Measurements from ENCODE around the gene BACH2.

DNA sequence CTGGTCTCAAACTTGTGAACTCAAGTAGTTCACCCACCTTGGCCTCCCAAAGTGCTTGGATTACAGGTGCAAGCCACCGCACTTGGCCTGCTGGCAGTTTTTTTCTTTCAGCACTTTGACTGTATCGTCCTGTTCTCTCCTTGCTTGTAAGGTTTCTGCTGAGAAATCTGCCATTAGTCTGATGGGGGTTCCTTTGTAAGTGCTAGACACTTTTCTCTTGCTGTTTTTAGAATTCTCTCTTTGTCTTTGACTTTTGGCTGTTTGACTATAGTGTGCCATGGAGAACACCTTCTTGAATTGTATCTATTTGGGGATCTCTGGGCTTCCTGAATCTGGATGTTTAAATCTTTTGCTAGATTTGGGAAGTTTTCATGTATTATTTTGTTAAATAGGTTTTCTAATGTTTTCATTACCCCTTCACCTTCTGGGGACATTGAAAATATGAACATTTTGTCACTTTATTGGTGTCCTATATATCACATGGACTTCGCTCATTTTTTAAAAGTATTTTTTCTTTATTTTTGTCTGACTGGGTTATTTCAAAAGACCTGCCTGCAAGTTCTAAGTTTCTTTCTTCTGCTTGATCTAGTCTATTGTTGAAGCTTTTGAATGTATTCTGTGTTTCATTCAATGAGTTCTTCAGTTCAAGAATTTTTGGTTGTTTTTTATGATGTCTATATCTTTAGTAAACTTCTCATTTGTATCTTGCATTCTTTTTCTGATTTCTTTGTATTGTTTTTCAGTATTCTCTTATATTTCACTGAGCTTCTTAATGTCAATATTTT is 380.3 kb downstream of the BACH2 start:
- no peak for TF ChIP-seq POLR2AphosphoS5 (IDR thresholded peaks at IDR 0.05)
- TF ChIP-seq, protein P1, sequence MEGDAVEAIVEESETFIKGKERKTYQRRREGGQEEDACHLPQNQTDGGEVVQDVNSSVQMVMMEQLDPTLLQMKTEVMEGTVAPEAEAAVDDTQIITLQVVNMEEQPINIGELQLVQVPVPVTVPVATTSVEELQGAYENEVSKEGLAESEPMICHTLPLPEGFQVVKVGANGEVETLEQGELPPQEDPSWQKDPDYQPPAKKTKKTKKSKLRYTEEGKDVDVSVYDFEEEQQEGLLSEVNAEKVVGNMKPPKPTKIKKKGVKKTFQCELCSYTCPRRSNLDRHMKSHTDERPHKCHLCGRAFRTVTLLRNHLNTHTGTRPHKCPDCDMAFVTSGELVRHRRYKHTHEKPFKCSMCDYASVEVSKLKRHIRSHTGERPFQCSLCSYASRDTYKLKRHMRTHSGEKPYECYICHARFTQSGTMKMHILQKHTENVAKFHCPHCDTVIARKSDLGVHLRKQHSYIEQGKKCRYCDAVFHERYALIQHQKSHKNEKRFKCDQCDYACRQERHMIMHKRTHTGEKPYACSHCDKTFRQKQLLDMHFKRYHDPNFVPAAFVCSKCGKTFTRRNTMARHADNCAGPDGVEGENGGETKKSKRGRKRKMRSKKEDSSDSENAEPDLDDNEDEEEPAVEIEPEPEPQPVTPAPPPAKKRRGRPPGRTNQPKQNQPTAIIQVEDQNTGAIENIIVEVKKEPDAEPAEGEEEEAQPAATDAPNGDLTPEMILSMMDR (IDR thresholded peaks at IDR 0.05), result no peak
